IMR-90 (cell line): ENCODE results near the gene MGAT3. TPM values are rescaled to one million over a fixed set of nuclear protein-coding genes. Genes with fewer than 3 reads are reported as not detected.
A peak's percentile ranks its signal among the peaks of the same experiment; 100 is the strongest.
"Not testable (repeated sequence)": the region's sequence is repeated elsewhere in the genome, so short reads cannot be mapped to it uniquely, and the experiment has no call there.

Experiments
- ATAC-seq: fragments of 200-7000 bp; cut with Tn5 transposase; 2 replicates; pipeline ENCODE4 v1.9.1; 2020; ENCODE audit warnings: low read depth, mild to moderate bottlenecking, moderate library complexity
- BruUV-seq: library from RNA; stranded (reverse); fragments of 400-500 nt; replicated peaks from 2 replicates; lab custom pipeline; 2021; lab: Mats Ljungman, UMichigan
- CTCF ChIA-PET: fragments of 300-600 bp; formaldehyde crosslinking; extraction: SDS; loops from one replicate; lab custom pipeline; 2021; ENCODE audit warnings: antibody characterized with exemption; lab: Yijun Ruan, JAX
- POLR2A ChIA-PET: fragments of 300-600 bp; sonication (Branson Sonifier 250); formaldehyde crosslinking; loops from one replicate; lab custom pipeline; 2022; ENCODE audit warnings: antibody characterized with exemption; ENCODE audit not compliant: unreplicated experiment; lab: Charles Lee
- DNase-seq: peaks from one replicate; pipeline ENCODE4 v3.0.0; 2013
- H2AFZ ChIP-seq: replicated peaks from 2 replicates; pipeline ENCODE3; 2013; ENCODE audit warnings: low read length, mild to moderate bottlenecking; ENCODE audit not compliant: poor library complexity
- H2AK5ac ChIP-seq: 2 replicates; pipeline ENCODE4 v1.6.1; 2013; ENCODE audit warnings: low read depth, low read length, inconsistent platforms
- H2AK9ac ChIP-seq: replicated peaks from 2 replicates; pipeline ENCODE3; 2013; ENCODE audit warnings: mild to moderate bottlenecking, low read depth, low read length, moderate library complexity; ENCODE audit not compliant: poor library complexity
- H2BK120ac ChIP-seq: 2 replicates; pipeline ENCODE4 v1.6.1; 2013; ENCODE audit warnings: low read depth, low read length, inconsistent platforms
- H2BK15ac ChIP-seq: 3 replicates; pipeline ENCODE4 v1.6.1; 2013; ENCODE audit warnings: low read depth, low read length, inconsistent platforms
- H2BK20ac ChIP-seq: 2 replicates; pipeline ENCODE4 v1.6.1; 2013; ENCODE audit warnings: low read depth, mild to moderate bottlenecking, inconsistent platforms, low read length, moderate library complexity
- H2BK5ac ChIP-seq: 2 replicates; pipeline ENCODE4 v1.6.1; 2013; ENCODE audit warnings: mild to moderate bottlenecking, low read depth, low read length, inconsistent platforms; ENCODE audit not compliant: poor library complexity, severe bottlenecking
- H3K14ac ChIP-seq: replicated peaks from 2 replicates; pipeline ENCODE4 v1.6.1; 2013; ENCODE audit warnings: low read depth, low read length, inconsistent platforms
- H3K18ac ChIP-seq: 2 replicates; pipeline ENCODE4 v1.6.1; 2013; ENCODE audit warnings: low read depth, low read length, control low read depth
- H3K23ac ChIP-seq: 2 replicates; pipeline ENCODE4 v1.6.1; 2013; ENCODE audit warnings: low read depth, low read length, inconsistent platforms
- H3K27ac ChIP-seq: 2 replicates; pipeline ENCODE4 v1.5.1; 2013; ENCODE audit warnings: mild to moderate bottlenecking, control low read depth, low read length; ENCODE audit not compliant: insufficient read depth
- H3K27me3 ChIP-seq: 2 replicates; pipeline ENCODE4 v1.6.1; 2013; ENCODE audit warnings: low read length; ENCODE audit not compliant: control insufficient read depth, insufficient read depth
- H3K36me3 ChIP-seq: 2 replicates; pipeline ENCODE4 v1.6.1; 2013; ENCODE audit warnings: low read length, mixed read lengths; ENCODE audit not compliant: control insufficient read depth, insufficient read depth
- H3K4ac ChIP-seq: 2 replicates; pipeline ENCODE4 v1.6.1; 2013; ENCODE audit warnings: low read depth, low read length, inconsistent platforms
- H3K4me1 ChIP-seq: 2 replicates; pipeline ENCODE4 v1.6.1; 2013; ENCODE audit warnings: low read length, mixed read lengths; ENCODE audit not compliant: control insufficient read depth, insufficient read depth
- H3K4me2 ChIP-seq: 2 replicates; pipeline ENCODE4 v1.6.1; 2013; ENCODE audit warnings: low read depth, mild to moderate bottlenecking, control low read depth, low read length, moderate library complexity
- H3K4me3 ChIP-seq: 2 replicates; pipeline ENCODE4 v1.5.1; 2013; ENCODE audit warnings: low read depth, mild to moderate bottlenecking, control low read depth, low read length, moderate library complexity; ENCODE audit not compliant: insufficient read depth
- H3K56ac ChIP-seq: 2 replicates; pipeline ENCODE4 v1.6.1; 2013; ENCODE audit warnings: low read length, inconsistent platforms; ENCODE audit not compliant: insufficient read depth; ENCODE audit errors: extremely low read depth
- H3K79me1 ChIP-seq, 2 experiments: 2 replicates each; pipeline ENCODE4 v1.6.1; 2013; ENCODE audit warnings: low read length in 2 of 2, inconsistent platforms in 1 of 2, low read depth in 1 of 2
- H3K9ac ChIP-seq: 2 replicates; pipeline ENCODE4 v1.6.1; 2013; ENCODE audit warnings: low read depth, low read length, control low read depth
- H3K9me1 ChIP-seq: 2 replicates; pipeline ENCODE4 v1.6.1; 2013; ENCODE audit warnings: low read length, inconsistent platforms; ENCODE audit not compliant: insufficient read depth
- H3K9me3 ChIP-seq: 2 replicates; pipeline ENCODE4 v1.6.1; 2013; ENCODE audit warnings: low read length; ENCODE audit not compliant: control insufficient read depth, insufficient read depth
- H4K20me1 ChIP-seq: 2 replicates; pipeline ENCODE4 v1.6.1; 2013; ENCODE audit warnings: low read length, inconsistent platforms; ENCODE audit not compliant: insufficient read depth
- H4K5ac ChIP-seq: 2 replicates; pipeline ENCODE4 v1.6.1; 2013; ENCODE audit warnings: mild to moderate bottlenecking, low read depth, low read length, control low read depth
- H4K8ac ChIP-seq, 2 experiments: 2 replicates each; pipeline ENCODE4 v1.6.1; 2013; ENCODE audit warnings: low read depth in 2 of 2, low read length in 2 of 2, control low read depth in 1 of 2, inconsistent platforms in 1 of 2
- H4K91ac ChIP-seq: 2 replicates; pipeline ENCODE4 v1.6.1; 2013; ENCODE audit warnings: low read depth, low read length, inconsistent platforms; ENCODE audit not compliant: insufficient read depth
- CHD1 ChIP-seq: IDR thresholded peaks from 2 replicates; pipeline ENCODE4 v1.6.1; 2012; ENCODE audit warnings: low read depth, low read length, improper control_type of control experiment
- CTCF ChIP-seq: conservative IDR thresholded peaks from 2 replicates; pipeline ENCODE4 v1.5.1; 2012; ENCODE audit warnings: mild to moderate bottlenecking, low read depth, low read length, improper control_type of control experiment
- MXI1 ChIP-seq: IDR thresholded peaks from 2 replicates; pipeline ENCODE4 v1.6.1; 2012; ENCODE audit warnings: low read depth, mild to moderate bottlenecking, low read length, moderate library complexity, borderline replicate concordance
- WGBS, 2 experiments: methylation state at CpG; one replicate each; pipeline versions ENCODE4 v1.1.5 to v1.1.7; 2013; ENCODE audit warnings: missing lambda C conversion rate in 2 of 2; ENCODE audit not compliant: insufficient read length in 1 of 2; ENCODE audit errors: extremely low coverage in 2 of 2; 5-methylcytosine and 5-hydroxymethylcytosine counted together
- dilution Hi-C: fragments of 300-500 bp; cut with HindIII; formaldehyde crosslinking; loops from one replicate; pipeline ENCODE4 v1.14.3; 2018; ENCODE audit warnings: low sequenced_read_pairs; ENCODE audit not compliant: unreplicated experiment
- in situ Hi-C: fragments of 300-500 bp; cut with MboI; formaldehyde crosslinking; loops from 3 replicates; pipeline ENCODE4 v1.14.3; 2019; ENCODE audit warnings: low sequenced_read_pairs, inconsistent platforms, mixed read lengths
- intact Hi-C: fragments of 100-400 bp; cut with micrococcal nuclease; formaldehyde crosslinking; loops from 2 replicates; pipeline ENCODE4 v1.10.0; 2022
- polyA plus RNA-seq, 3 experiments: library from polyadenylated mRNA; depleted of rRNA; stranded (reverse); fragments of >200 nt; gene quantifications; 2 replicates each; pipeline ENCODE4 v1.2.3, GENCODE V29; 2012; ENCODE audit warnings: low replicate concordance in 1 of 3
- total RNA-seq: library from RNA; depleted of rRNA; stranded (reverse); fragments of >200 nt; gene quantifications from 2 replicates; pipeline ENCODE4 v1.2.3, GENCODE V29; 2012

MGAT3 gene
- total and polyA plus RNA-seq, 2 of the 4 experiments (the other 2 are of a cell fraction), result 0.36 to 1.1 TPM

- Histone ChIP-seq H3K4me1 (peaks cover 11% of the 10 kb centered on the region), H3K36me3 (peaks cover 5% of the 10 kb centered on the region), H4K20me1 (peaks cover 34% of the 10 kb centered on the region), H3K27me3 (no peaks in the 10 kb centered on the region), H2BK5ac (no peak overlapping the region), H2BK15ac (no peak overlapping the region), H3K27ac (no peak overlapping the region), H3K14ac (no peak overlapping the region), H2BK120ac (no peak overlapping the region), H3K79me1 (peaks cover 21 to 58% of the 10 kb centered on the region in 2 experiments), H4K8ac (no peak overlapping the region), H3K4me2 (no peak overlapping the region), H2BK20ac (no peak overlapping the region), H3K9me3 (no peaks in the 10 kb centered on the region), H3K18ac (no peak overlapping the region), H3K4me3 (no peak overlapping the region), H3K9me1 (peaks cover 11% of the 10 kb centered on the region; the same call in 1 of the 2 replicates), H3K9ac (no peak overlapping the region), H2AFZ (no peak overlapping the region), H3K4ac (no peak overlapping the region), H2AK9ac (no peak overlapping the region), H2AK5ac (no peak overlapping the region), H4K5ac (no peak overlapping the region), H4K91ac (no peak overlapping the region), H3K56ac (no peak overlapping the region), H3K23ac (no peak overlapping the region)
- TF ChIP-seq CHD1, result no peak
- TF ChIP-seq CTCF, result no peak
- TF ChIP-seq MXI1, result no peak
- ChIA-PET CTCF (no interaction called here), POLR2A (interaction anchor here (0.9 kb wide), 1 partner anchor 11 kb away, joined by 3 read pairs; the partner anchor contains the start of gene TAB1)
- ATAC-seq (no peak), DNase-seq (no peak)
- WGBS, 2 experiments, result no CpG with 5 or more reads among the region's 4 CpGs
- no TSS peak for BruUV-seq
- in situ Hi-C loops (no loop called here), intact Hi-C loops (no loop called here), dilution Hi-C loops (no loop called here)
These were observed 46.5 kb upstream of the MGAT3 start for GRCh38 chr22:39410264-39410663.

GRCh38 chr22:39411828-39412365 lies 44.9 kb upstream of the MGAT3 start:
- DNase-seq, H3K9me3 ChIP-seq, H3K27ac ChIP-seq, H2BK120ac ChIP-seq, H4K8ac ChIP-seq, ATAC-seq, H3K4ac ChIP-seq, H3K14ac ChIP-seq, H3K4me2 ChIP-seq, H3K4me1 ChIP-seq, H2BK5ac ChIP-seq, H2AFZ ChIP-seq, H3K27me3 ChIP-seq, H2BK20ac ChIP-seq, H3K23ac ChIP-seq, H4K5ac ChIP-seq, H3K9me1 ChIP-seq, in situ Hi-C loops, H3K4me3 ChIP-seq, H3K56ac ChIP-seq, H2AK9ac ChIP-seq, POLR2A ChIA-PET, dilution Hi-C loops, H2BK15ac ChIP-seq, H4K91ac ChIP-seq, BruUV-seq, CTCF ChIA-PET, intact Hi-C loops, H3K18ac ChIP-seq, H3K9ac ChIP-seq: not testable (repeated sequence)
- WGBS, 2 experiments, result 100% methylated on average over 3 of the region's 11 CpGs; no CpG with 5 or more reads in 1 of the 2 experiments
- peaks cover 22% of the 10 kb centered on the region for H3K36me3 ChIP-seq
- peaks cover 21 to 50% of the 10 kb centered on the region in 2 experiments for H3K79me1 ChIP-seq
- 0 out of 2 replicates have a peak overlapping the region, but pooled peaks have one; percentile 4 for H2AK5ac ChIP-seq
- peaks cover 36% of the 10 kb centered on the region for H4K20me1 ChIP-seq
